H9 (cell line): Measurements from ENCODE around the gene LRRC63. TPM values are rescaled to one million over a fixed set of nuclear protein-coding genes. Genes with fewer than 3 reads are reported as not detected.

ENCODE experiments used
- DNase-seq: peaks from one replicate; pipeline ENCODE4 v3.0.0-alpha.2; 2017
- H2AFZ ChIP-seq: one replicate; pipeline ENCODE4 v1.6.1; 2013; ENCODE audit warnings: mild to moderate bottlenecking, low read length, control low read depth, moderate library complexity
- H2AK5ac ChIP-seq: 2 replicates; pipeline ENCODE4 v1.6.1; 2013; ENCODE audit warnings: low read length, control low read depth, mixed read lengths; ENCODE audit not compliant: insufficient read length
- H2BK120ac ChIP-seq: one replicate; pipeline ENCODE4 v1.6.1; 2013; ENCODE audit warnings: low read depth, mild to moderate bottlenecking, low read length, control low read depth, inconsistent platforms; ENCODE audit not compliant: poor library complexity, severe bottlenecking
- H2BK12ac ChIP-seq: 2 replicates; pipeline ENCODE4 v1.6.1; 2013; ENCODE audit warnings: low read length, control low read depth, mixed read lengths, low read depth; ENCODE audit not compliant: insufficient read length
- H2BK15ac ChIP-seq: 2 replicates; pipeline ENCODE4 v1.6.1; 2013; ENCODE audit warnings: low read depth, low read length, control low read depth
- H2BK20ac ChIP-seq: one replicate; pipeline ENCODE4 v1.6.1; 2013; ENCODE audit warnings: low read depth, mild to moderate bottlenecking, low read length, control low read depth, inconsistent platforms; ENCODE audit not compliant: poor library complexity, severe bottlenecking
- H2BK5ac ChIP-seq: 2 replicates; pipeline ENCODE4 v1.6.1; 2013; ENCODE audit warnings: low read length, control low read depth, mixed read lengths; ENCODE audit not compliant: insufficient read length
- H3K14ac ChIP-seq: 2 replicates; pipeline ENCODE4 v1.6.1; 2013; ENCODE audit warnings: low read length, control low read depth; ENCODE audit not compliant: insufficient read depth
- H3K18ac ChIP-seq: 2 replicates; pipeline ENCODE4 v1.6.1; 2013; ENCODE audit warnings: low read depth, mild to moderate bottlenecking, mixed read lengths, low read length, control low read depth; ENCODE audit not compliant: insufficient read length
- H3K23ac ChIP-seq: 2 replicates; pipeline ENCODE4 v1.6.1; 2013; ENCODE audit warnings: low read length, control low read depth, mixed read lengths, low read depth; ENCODE audit not compliant: insufficient read length
- H3K23me2 ChIP-seq: 2 replicates; pipeline ENCODE4 v1.6.1; 2013; ENCODE audit warnings: low read depth, mild to moderate bottlenecking, mixed read lengths, low read length, control low read depth; ENCODE audit not compliant: insufficient read length, poor library complexity, severe bottlenecking
- H3K27ac ChIP-seq: 2 replicates; pipeline ENCODE4 v1.5.1; 2013; ENCODE audit warnings: low read length, control low read depth, mixed read lengths, low read depth; ENCODE audit not compliant: insufficient read length
- H3K27me3 ChIP-seq: 2 replicates; pipeline ENCODE4 v1.6.1; 2013; ENCODE audit warnings: low read length, control low read depth, inconsistent platforms; ENCODE audit not compliant: insufficient read depth
- H3K4ac ChIP-seq: 2 replicates; pipeline ENCODE4 v1.6.1; 2013; ENCODE audit warnings: low read depth, mild to moderate bottlenecking, control low read depth, inconsistent platforms, low read length, moderate library complexity
- H3K4me1 ChIP-seq: 2 replicates; pipeline ENCODE4 v1.6.1; 2013; ENCODE audit warnings: low read length, control low read depth, inconsistent platforms; ENCODE audit not compliant: insufficient read depth
- H3K4me2 ChIP-seq: 2 replicates; pipeline ENCODE4 v1.6.1; 2013; ENCODE audit warnings: low read length, control low read depth, mixed read lengths; ENCODE audit not compliant: insufficient read length, insufficient read depth
- H3K56ac ChIP-seq: 2 replicates; pipeline ENCODE4 v1.6.1; 2013; ENCODE audit warnings: low read depth, mild to moderate bottlenecking, mixed read lengths, low read length, control low read depth; ENCODE audit not compliant: insufficient read length
- H3K79me1 ChIP-seq: 2 replicates; pipeline ENCODE4 v1.6.1; 2013; ENCODE audit warnings: low read depth, mild to moderate bottlenecking, moderate library complexity, low read length, control low read depth, inconsistent platforms; ENCODE audit not compliant: insufficient read depth, poor library complexity, severe bottlenecking
- H3K79me2 ChIP-seq: 2 replicates; pipeline ENCODE4 v1.6.1; 2013; ENCODE audit warnings: low read length, control low read depth, inconsistent platforms; ENCODE audit not compliant: insufficient read depth
- H3K9ac ChIP-seq: 2 replicates; pipeline ENCODE4 v1.6.1; 2013; ENCODE audit warnings: low read length, control low read depth, mixed read lengths; ENCODE audit not compliant: insufficient read length; ENCODE audit errors: extremely low read depth
- H3K9me3 ChIP-seq: one replicate; pipeline ENCODE4 v1.6.1; 2013; ENCODE audit warnings: low read depth, low read length, inconsistent platforms; ENCODE audit not compliant: control insufficient read depth
- H3T11ph ChIP-seq: one replicate; pipeline ENCODE4 v1.6.1; 2013; ENCODE audit warnings: mild to moderate bottlenecking, low read length, control low read depth, inconsistent platforms
- H4K20me1 ChIP-seq: one replicate; pipeline ENCODE4 v1.6.1; 2013; ENCODE audit not compliant: control insufficient read depth, insufficient read length, insufficient read depth
- H4K5ac ChIP-seq: 2 replicates; pipeline ENCODE4 v1.6.1; 2013; ENCODE audit warnings: low read depth, mild to moderate bottlenecking, mixed read lengths, low read length, control low read depth; ENCODE audit not compliant: insufficient read length
- H4K8ac ChIP-seq: replicated peaks from 2 replicates; pipeline ENCODE4 v1.6.1; 2013; ENCODE audit warnings: low read length, control low read depth, mixed read lengths, low read depth; ENCODE audit not compliant: insufficient read length
- H4K91ac ChIP-seq: 2 replicates; pipeline ENCODE4 v1.6.1; 2013; ENCODE audit warnings: low read depth, mild to moderate bottlenecking, moderate library complexity, mixed read lengths, low read length, control low read depth; ENCODE audit not compliant: insufficient read length
- H3K27ac Mint-ChIP-seq, 3 experiments: 2 replicates in 2 of 3; 3 replicates in 1 of 3; pipeline ENCODE4 v1.8.0; 2020 to 2021; ENCODE audit warnings: mixed read lengths in 3 of 3, mild to moderate bottlenecking in 1 of 3, moderate library complexity in 1 of 3
- H3K27me3 Mint-ChIP-seq: 2 replicates; pipeline ENCODE4 v1.8.0; 2021; ENCODE audit warnings: low read depth, mild to moderate bottlenecking, moderate library complexity, mixed read lengths
- H3K36me3 Mint-ChIP-seq, 3 experiments: 2 replicates in 2 of 3; 3 replicates in 1 of 3; pipeline ENCODE4 v1.8.0; 2020 to 2021; ENCODE audit warnings: low read depth in 3 of 3, mixed read lengths in 3 of 3; ENCODE audit not compliant: insufficient read depth in 1 of 3
- H3K4me1 Mint-ChIP-seq, 2 experiments: 2 replicates each; pipeline ENCODE4 v1.8.0; 2020; ENCODE audit warnings: mixed read lengths in 2 of 2
- H3K4me3 Mint-ChIP-seq, 2 experiments: 2 replicates in 1 of 2; 3 replicates in 1 of 2; pipeline ENCODE4 v1.8.0; 2020 to 2021; ENCODE audit warnings: mild to moderate bottlenecking in 2 of 2, mixed read lengths in 2 of 2, moderate library complexity in 1 of 2
- H3K9me3 Mint-ChIP-seq, 2 experiments: 2 replicates in 1 of 2; 3 replicates in 1 of 2; pipeline ENCODE4 v1.8.0; 2020; ENCODE audit warnings: mild to moderate bottlenecking in 2 of 2, mixed read lengths in 2 of 2, moderate library complexity in 1 of 2
- WGBS: extraction: QIAGEN DNeasy Blood & Tissue Kit; methylation state at CpG from one replicate; pipeline ENCODE4 v1.1.7; 2013; ENCODE audit warnings: missing lambda C conversion rate, low lambda C conversion rate, mixed read lengths; ENCODE audit not compliant: insufficient read length; ENCODE audit errors: extremely low coverage; 5-methylcytosine and 5-hydroxymethylcytosine counted together
- total RNA-seq: library from RNA; stranded (reverse); gene quantifications from 2 replicates; pipeline ENCODE4 v1.2.1, GENCODE V29; 2021
- TF ChIP-seq, protein P1 (sequence below): fragments of 200-600 bp; sonication (generic); conservative IDR thresholded peaks from 3 replicates; pipeline ENCODE4 v1.8.0; 2021; ENCODE audit warnings: antibody characterized with exemption, mild to moderate bottlenecking

Gene LRRC63
- total RNA-seq, 1 experiment from 2014 or later, result not detected

DNA sequence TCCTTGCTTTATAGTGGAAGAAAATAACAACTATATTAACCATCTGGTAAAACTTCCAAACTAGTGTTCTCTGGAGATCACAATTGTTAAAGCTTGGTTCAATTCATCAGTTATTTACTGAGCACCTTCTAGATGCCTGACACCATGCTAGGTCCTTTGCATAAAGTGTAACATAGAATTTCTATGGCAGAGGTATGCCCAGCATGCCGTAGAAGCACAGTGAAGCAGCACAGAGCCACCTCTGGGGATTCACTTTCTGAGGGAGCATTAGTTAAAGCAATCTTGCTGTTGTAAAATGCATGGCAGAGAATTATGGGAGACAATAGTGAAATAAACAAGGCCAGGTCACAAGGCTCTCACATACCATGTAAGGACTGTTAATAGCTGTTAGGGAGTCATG, 75.2 kb downstream of the LRRC63 start:
- Mint-ChIP-seq H3K27me3 (no peaks in the 10 kb centered on the region), H3K27ac (no peak overlapping the region), H3K36me3 (no peaks in the 10 kb centered on the region), H3K4me3 (no peak overlapping the region), H3K9me3 (no peaks in the 10 kb centered on the region), H3K4me1 (peaks cover 6% of the 10 kb centered on the region in 2 experiments; a peak in 3 of 4 replicates)
- H3K56ac ChIP-seq, result no peak overlapping the region
- no peak overlapping the region for H3K14ac ChIP-seq
- no peak overlapping the region for H2BK20ac ChIP-seq
- DNase-seq, result no peak
- no peaks in the 10 kb centered on the region for H3K79me2 ChIP-seq
- no peak overlapping the region for H2AFZ ChIP-seq
- H3K9me3 ChIP-seq, result no peaks in the 10 kb centered on the region
- H2BK5ac ChIP-seq, result no peak overlapping the region
- no peak overlapping the region for H2BK12ac ChIP-seq
- H3K23me2 ChIP-seq, result no peaks in the 10 kb centered on the region
- no peak overlapping the region for H2BK120ac ChIP-seq
- no peaks in the 10 kb centered on the region for H4K20me1 ChIP-seq
- no peak overlapping the region for H4K8ac ChIP-seq
- H3T11ph ChIP-seq, result no peak overlapping the region
- H3K4ac ChIP-seq, result no peak overlapping the region
- no peak overlapping the region for H3K9ac ChIP-seq
- no peak overlapping the region for H3K4me2 ChIP-seq
- no peak overlapping the region for H2BK15ac ChIP-seq
- no peak overlapping the region for H4K5ac ChIP-seq
- no peaks in the 10 kb centered on the region for H3K27me3 ChIP-seq
- H3K79me1 ChIP-seq, result no peaks in the 10 kb centered on the region
- no peak overlapping the region for H3K18ac ChIP-seq
- WGBS, result no CpG with 5 or more reads among the region's 1 CpG
- TF ChIP-seq, protein P1, sequence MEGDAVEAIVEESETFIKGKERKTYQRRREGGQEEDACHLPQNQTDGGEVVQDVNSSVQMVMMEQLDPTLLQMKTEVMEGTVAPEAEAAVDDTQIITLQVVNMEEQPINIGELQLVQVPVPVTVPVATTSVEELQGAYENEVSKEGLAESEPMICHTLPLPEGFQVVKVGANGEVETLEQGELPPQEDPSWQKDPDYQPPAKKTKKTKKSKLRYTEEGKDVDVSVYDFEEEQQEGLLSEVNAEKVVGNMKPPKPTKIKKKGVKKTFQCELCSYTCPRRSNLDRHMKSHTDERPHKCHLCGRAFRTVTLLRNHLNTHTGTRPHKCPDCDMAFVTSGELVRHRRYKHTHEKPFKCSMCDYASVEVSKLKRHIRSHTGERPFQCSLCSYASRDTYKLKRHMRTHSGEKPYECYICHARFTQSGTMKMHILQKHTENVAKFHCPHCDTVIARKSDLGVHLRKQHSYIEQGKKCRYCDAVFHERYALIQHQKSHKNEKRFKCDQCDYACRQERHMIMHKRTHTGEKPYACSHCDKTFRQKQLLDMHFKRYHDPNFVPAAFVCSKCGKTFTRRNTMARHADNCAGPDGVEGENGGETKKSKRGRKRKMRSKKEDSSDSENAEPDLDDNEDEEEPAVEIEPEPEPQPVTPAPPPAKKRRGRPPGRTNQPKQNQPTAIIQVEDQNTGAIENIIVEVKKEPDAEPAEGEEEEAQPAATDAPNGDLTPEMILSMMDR, result no peak
- H3K23ac ChIP-seq, result no peak overlapping the region
- H4K91ac ChIP-seq, result no peak overlapping the region
- H3K4me1 ChIP-seq, result no peaks in the 10 kb centered on the region; the same call in none of the 2 replicates
- no peak overlapping the region for H2AK5ac ChIP-seq
- H3K27ac ChIP-seq, result no peak overlapping the region
